HEK293 (cell line): ENCODE data around the gene GALNT2.

Experiments
- CTCF ChIP-seq: fragments of 450-650 bp; formaldehyde crosslinking; IDR thresholded peaks from 2 replicates; pipeline ENCODE4 v1.5.1; 2016; ENCODE audit warnings: missing biosample characterization, missing genetic modification characterization
- KLF1 ChIP-seq: fragments of 450-650 bp; formaldehyde crosslinking; IDR thresholded peaks from 2 replicates; pipeline ENCODE4 v1.5.1; 2016; ENCODE audit warnings: missing biosample characterization, missing genetic modification characterization
- YY1 ChIP-seq: fragments of 450-650 bp; formaldehyde crosslinking; IDR thresholded peaks from 2 replicates; pipeline ENCODE4 v1.5.1; 2018; ENCODE audit warnings: missing biosample characterization, missing genetic modification characterization
- ZBTB44 ChIP-seq: fragments of 450-650 bp; IDR thresholded peaks from 2 replicates; pipeline ENCODE4 v1.5.1; 2018; ENCODE audit warnings: missing biosample characterization, mild to moderate bottlenecking, missing genetic modification characterization
- ZNF114 ChIP-seq: fragments of 450-650 bp; formaldehyde crosslinking; IDR thresholded peaks from 2 replicates; pipeline ENCODE4 v1.5.0; 2017; ENCODE audit warnings: missing biosample characterization, missing genetic modification characterization
- ZNF174 ChIP-seq: fragments of 450-650 bp; formaldehyde crosslinking; IDR thresholded peaks from 2 replicates; pipeline ENCODE4 v1.5.0; 2017; ENCODE audit warnings: missing biosample characterization, mild to moderate bottlenecking, missing genetic modification characterization
- ZNF248 ChIP-seq: fragments of 450-650 bp; formaldehyde crosslinking; IDR thresholded peaks from 2 replicates; pipeline ENCODE4 v1.5.1; 2017; ENCODE audit warnings: missing biosample characterization, missing genetic modification characterization
- ZNF292 ChIP-seq: fragments of 450-650 bp; formaldehyde crosslinking; IDR thresholded peaks from 2 replicates; pipeline ENCODE4 v1.5.1; 2016; ENCODE audit warnings: low read depth, missing biosample characterization, missing genetic modification characterization, borderline replicate concordance
- ZNF350 ChIP-seq: fragments of 450-650 bp; formaldehyde crosslinking; IDR thresholded peaks from 2 replicates; pipeline ENCODE4 v1.5.0; 2017; ENCODE audit warnings: missing biosample characterization, mild to moderate bottlenecking, missing genetic modification characterization
- ZNF830 ChIP-seq: fragments of 450-650 bp; IDR thresholded peaks from 2 replicates; pipeline ENCODE4 v1.5.0; 2018; ENCODE audit warnings: missing biosample characterization, missing genetic modification characterization, low read depth, mild to moderate bottlenecking, moderate library complexity
- TF ChIP-seq, protein P1 (sequence below): fragments of 450-650 bp; formaldehyde crosslinking; IDR thresholded peaks from 2 replicates; pipeline ENCODE4 v1.5.1; 2017; ENCODE audit warnings: missing biosample characterization, mild to moderate bottlenecking, missing genetic modification characterization, moderate library complexity
- TF ChIP-seq, protein P2 (sequence below): fragments of 450-650 bp; formaldehyde crosslinking; IDR thresholded peaks from 2 replicates; pipeline ENCODE4 v1.5.1; 2016; ENCODE audit warnings: missing biosample characterization, missing genetic modification characterization
- TF ChIP-seq, protein P3 (sequence below): fragments of 450-650 bp; formaldehyde crosslinking; IDR thresholded peaks from 2 replicates; pipeline ENCODE4 v1.5.1; 2017; ENCODE audit warnings: missing biosample characterization, missing genetic modification characterization

DNA sequence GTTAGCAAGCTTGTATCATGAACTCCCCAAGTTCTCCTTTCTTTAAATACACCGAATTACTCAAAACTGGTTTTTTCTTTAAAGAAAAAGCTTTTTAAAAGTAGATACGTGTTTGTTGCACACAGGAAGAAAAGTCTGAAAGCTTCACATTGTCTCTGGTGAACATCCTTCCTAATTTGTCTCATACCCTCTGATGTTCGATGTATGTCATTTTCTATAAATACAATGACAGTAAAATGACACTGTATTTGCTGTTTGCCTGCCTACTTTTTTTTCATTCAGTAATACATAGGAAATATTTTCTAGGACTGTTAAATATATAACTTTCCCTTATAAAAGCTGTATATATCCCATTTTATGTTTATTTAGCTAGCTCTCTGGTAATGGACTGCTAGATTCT is 153.9 kb downstream of the GALNT2 start:
- TF ChIP-seq CTCF (tag by site-specific recombination) (no peak), ZNF174 (tag by site-specific recombination) (no peak), ZNF830 (tag by site-specific recombination) (no peak), ZNF350 (tag by site-specific recombination) (no peak), YY1 (tag by site-specific recombination) (no peak), KLF1 (tag by site-specific recombination) (no peak), ZNF248 (no peak), ZBTB44 (tag by site-specific recombination) (no peak), ZNF114 (tag by site-specific recombination) (no peak), ZNF292 (tag by site-specific recombination) (no peak)
- TF ChIP-seq, protein P1, sequence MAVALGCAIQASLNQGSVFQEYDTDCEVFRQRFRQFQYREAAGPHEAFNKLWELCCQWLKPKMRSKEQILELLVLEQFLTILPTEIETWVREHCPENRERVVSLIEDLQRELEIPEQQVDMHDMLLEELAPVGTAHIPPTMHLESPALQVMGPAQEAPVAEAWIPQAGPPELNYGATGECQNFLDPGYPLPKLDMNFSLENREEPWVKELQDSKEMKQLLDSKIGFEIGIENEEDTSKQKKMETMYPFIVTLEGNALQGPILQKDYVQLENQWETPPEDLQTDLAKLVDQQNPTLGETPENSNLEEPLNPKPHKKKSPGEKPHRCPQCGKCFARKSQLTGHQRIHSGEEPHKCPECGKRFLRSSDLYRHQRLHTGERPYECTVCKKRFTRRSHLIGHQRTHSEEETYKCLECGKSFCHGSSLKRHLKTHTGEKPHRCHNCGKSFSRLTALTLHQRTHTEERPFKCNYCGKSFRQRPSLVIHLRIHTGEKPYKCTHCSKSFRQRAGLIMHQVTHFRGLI (tag by site-specific recombination), result no peak
- TF ChIP-seq, protein P2, sequence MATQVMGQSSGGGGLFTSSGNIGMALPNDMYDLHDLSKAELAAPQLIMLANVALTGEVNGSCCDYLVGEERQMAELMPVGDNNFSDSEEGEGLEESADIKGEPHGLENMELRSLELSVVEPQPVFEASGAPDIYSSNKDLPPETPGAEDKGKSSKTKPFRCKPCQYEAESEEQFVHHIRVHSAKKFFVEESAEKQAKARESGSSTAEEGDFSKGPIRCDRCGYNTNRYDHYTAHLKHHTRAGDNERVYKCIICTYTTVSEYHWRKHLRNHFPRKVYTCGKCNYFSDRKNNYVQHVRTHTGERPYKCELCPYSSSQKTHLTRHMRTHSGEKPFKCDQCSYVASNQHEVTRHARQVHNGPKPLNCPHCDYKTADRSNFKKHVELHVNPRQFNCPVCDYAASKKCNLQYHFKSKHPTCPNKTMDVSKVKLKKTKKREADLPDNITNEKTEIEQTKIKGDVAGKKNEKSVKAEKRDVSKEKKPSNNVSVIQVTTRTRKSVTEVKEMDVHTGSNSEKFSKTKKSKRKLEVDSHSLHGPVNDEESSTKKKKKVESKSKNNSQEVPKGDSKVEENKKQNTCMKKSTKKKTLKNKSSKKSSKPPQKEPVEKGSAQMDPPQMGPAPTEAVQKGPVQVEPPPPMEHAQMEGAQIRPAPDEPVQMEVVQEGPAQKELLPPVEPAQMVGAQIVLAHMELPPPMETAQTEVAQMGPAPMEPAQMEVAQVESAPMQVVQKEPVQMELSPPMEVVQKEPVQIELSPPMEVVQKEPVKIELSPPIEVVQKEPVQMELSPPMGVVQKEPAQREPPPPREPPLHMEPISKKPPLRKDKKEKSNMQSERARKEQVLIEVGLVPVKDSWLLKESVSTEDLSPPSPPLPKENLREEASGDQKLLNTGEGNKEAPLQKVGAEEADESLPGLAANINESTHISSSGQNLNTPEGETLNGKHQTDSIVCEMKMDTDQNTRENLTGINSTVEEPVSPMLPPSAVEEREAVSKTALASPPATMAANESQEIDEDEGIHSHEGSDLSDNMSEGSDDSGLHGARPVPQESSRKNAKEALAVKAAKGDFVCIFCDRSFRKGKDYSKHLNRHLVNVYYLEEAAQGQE (tag by site-specific recombination), result no peak
- TF ChIP-seq, protein P3, sequence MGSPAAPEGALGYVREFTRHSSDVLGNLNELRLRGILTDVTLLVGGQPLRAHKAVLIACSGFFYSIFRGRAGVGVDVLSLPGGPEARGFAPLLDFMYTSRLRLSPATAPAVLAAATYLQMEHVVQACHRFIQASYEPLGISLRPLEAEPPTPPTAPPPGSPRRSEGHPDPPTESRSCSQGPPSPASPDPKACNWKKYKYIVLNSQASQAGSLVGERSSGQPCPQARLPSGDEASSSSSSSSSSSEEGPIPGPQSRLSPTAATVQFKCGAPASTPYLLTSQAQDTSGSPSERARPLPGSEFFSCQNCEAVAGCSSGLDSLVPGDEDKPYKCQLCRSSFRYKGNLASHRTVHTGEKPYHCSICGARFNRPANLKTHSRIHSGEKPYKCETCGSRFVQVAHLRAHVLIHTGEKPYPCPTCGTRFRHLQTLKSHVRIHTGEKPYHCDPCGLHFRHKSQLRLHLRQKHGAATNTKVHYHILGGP, result no peak
